HEK293 (cell line): Measurements from ENCODE around the gene GMDS.

Source experiments
- CTCF ChIA-PET: fragments of 350-600 bp; formaldehyde crosslinking; extraction: SDS; loops from one replicate; lab custom pipeline; 2021; ENCODE audit warnings: antibody characterized with exemption; lab: Yijun Ruan, JAX
- POLR2A ChIA-PET: fragments of 300-600 bp; formaldehyde crosslinking; extraction: SDS; loops from one replicate; lab custom pipeline; 2020; ENCODE audit warnings: antibody characterized with exemption, inconsistent platforms; lab: Yijun Ruan, JAX
- H3K27ac ChIP-seq: fragments of 200-500 bp; sonication (Bioruptor generic); 2 replicates; pipeline ENCODE4 v1.5.1; 2014; ENCODE audit warnings: low read depth, low read length, control low read depth, inconsistent platforms; ENCODE audit errors: extremely low read depth
- H3K36me3 ChIP-seq, 2 experiments: fragments of 200-500 bp in 1 of 2; sonication (Bioruptor generic) in 1 of 2; 1 replicate in 1 of 2; 2 replicates in 1 of 2; pipeline ENCODE4 v1.5.1; 2014 to 2017; ENCODE audit warnings: inconsistent platforms in 2 of 2, low read length in 2 of 2; ENCODE audit not compliant: control insufficient read depth in 2 of 2, insufficient read depth in 1 of 2
- H3K4me1 ChIP-seq: fragments of 200-500 bp; sonication (Bioruptor generic); 2 replicates; pipeline ENCODE4 v1.5.1; 2014; ENCODE audit warnings: mild to moderate bottlenecking, low read length, inconsistent platforms; ENCODE audit not compliant: control insufficient read depth, insufficient read depth
- H3K4me3 ChIP-seq: 2 replicates; pipeline ENCODE4 v1.5.1; 2011; ENCODE audit warnings: low read depth, mild to moderate bottlenecking, control low read depth, low read length, moderate library complexity
- H3K9me3 ChIP-seq: fragments of 200-500 bp; sonication (Bioruptor generic); 2 replicates; pipeline ENCODE4 v1.5.1; 2014; ENCODE audit warnings: low read depth, low read length, inconsistent platforms; ENCODE audit not compliant: control insufficient read depth, insufficient read depth
- GLI2 ChIP-seq: fragments of 450-650 bp; formaldehyde crosslinking; IDR thresholded peaks from 2 replicates; pipeline ENCODE4; 2017; ENCODE audit warnings: missing biosample characterization, missing genetic modification characterization, low read depth, borderline replicate concordance
- GLI4 ChIP-seq: fragments of 450-650 bp; formaldehyde crosslinking; IDR thresholded peaks from 2 replicates; pipeline ENCODE4 v1.5.1; 2016; ENCODE audit warnings: missing biosample characterization, missing genetic modification characterization
- GLIS2 ChIP-seq: fragments of 450-650 bp; formaldehyde crosslinking; IDR thresholded peaks from 2 replicates; pipeline ENCODE4 v1.5.1; 2016; ENCODE audit warnings: missing biosample characterization, missing genetic modification characterization
- KLF1 ChIP-seq: fragments of 450-650 bp; formaldehyde crosslinking; IDR thresholded peaks from 2 replicates; pipeline ENCODE4 v1.5.1; 2016; ENCODE audit warnings: missing biosample characterization, missing genetic modification characterization
- KLF8 ChIP-seq: fragments of 450-650 bp; formaldehyde crosslinking; IDR thresholded peaks from 2 replicates; pipeline ENCODE4 v1.5.1; 2016; ENCODE audit warnings: missing biosample characterization, missing genetic modification characterization
- OSR2 ChIP-seq: fragments of 450-650 bp; formaldehyde crosslinking; IDR thresholded peaks from 2 replicates; pipeline ENCODE4 v1.5.1; 2016; ENCODE audit warnings: missing biosample characterization, missing genetic modification characterization
- ZBTB10 ChIP-seq: fragments of 450-650 bp; formaldehyde crosslinking; IDR thresholded peaks from 2 replicates; pipeline ENCODE4 v1.5.1; 2016; ENCODE audit warnings: missing biosample characterization, missing genetic modification characterization
- ZBTB17 ChIP-seq: fragments of 450-650 bp; formaldehyde crosslinking; IDR thresholded peaks from 2 replicates; pipeline ENCODE4 v1.5.1; 2016; ENCODE audit warnings: missing biosample characterization, missing genetic modification characterization
- ZNF114 ChIP-seq: fragments of 450-650 bp; formaldehyde crosslinking; IDR thresholded peaks from 2 replicates; pipeline ENCODE4 v1.5.0; 2017; ENCODE audit warnings: missing biosample characterization, missing genetic modification characterization
- ZNF132 ChIP-seq: fragments of 450-650 bp; formaldehyde crosslinking; IDR thresholded peaks from 2 replicates; pipeline ENCODE4 v1.5.1; 2017; ENCODE audit warnings: missing biosample characterization, missing genetic modification characterization, borderline replicate concordance
- ZNF133 ChIP-seq: fragments of 450-650 bp; formaldehyde crosslinking; IDR thresholded peaks from 2 replicates; pipeline ENCODE4 v1.5.1; 2016; ENCODE audit warnings: missing biosample characterization, missing genetic modification characterization
- ZNF138 ChIP-seq: fragments of 450-650 bp; formaldehyde crosslinking; IDR thresholded peaks from 2 replicates; pipeline ENCODE4 v1.5.1; 2016; ENCODE audit warnings: missing biosample characterization, missing genetic modification characterization, borderline replicate concordance
- ZNF214 ChIP-seq: fragments of 450-650 bp; formaldehyde crosslinking; IDR thresholded peaks from 2 replicates; pipeline ENCODE4 v1.5.1; 2017; ENCODE audit warnings: missing biosample characterization, mild to moderate bottlenecking, missing genetic modification characterization, borderline replicate concordance
- ZNF248 ChIP-seq: fragments of 450-650 bp; formaldehyde crosslinking; IDR thresholded peaks from 2 replicates; pipeline ENCODE4 v1.5.1; 2017; ENCODE audit warnings: missing biosample characterization, missing genetic modification characterization
- ZNF354C ChIP-seq: fragments of 450-650 bp; formaldehyde crosslinking; IDR thresholded peaks from 2 replicates; pipeline ENCODE4 v1.5.1; 2016; ENCODE audit warnings: missing biosample characterization, missing genetic modification characterization, low read depth, borderline replicate concordance
- ZNF518A ChIP-seq: fragments of 450-650 bp; formaldehyde crosslinking; conservative IDR thresholded peaks from 2 replicates; pipeline ENCODE4 v1.5.1; 2016; ENCODE audit warnings: low read depth, missing biosample characterization, missing genetic modification characterization
- ZNF521 ChIP-seq: fragments of 450-650 bp; formaldehyde crosslinking; IDR thresholded peaks from 2 replicates; pipeline ENCODE4 v1.5.1; 2017; ENCODE audit warnings: missing biosample characterization, mild to moderate bottlenecking, missing genetic modification characterization
- ZNF530 ChIP-seq: fragments of 450-650 bp; formaldehyde crosslinking; IDR thresholded peaks from 2 replicates; pipeline ENCODE4 v1.5.1; 2016; ENCODE audit warnings: low read depth, missing biosample characterization, missing genetic modification characterization
- ZNF548 ChIP-seq: fragments of 450-650 bp; formaldehyde crosslinking; IDR thresholded peaks from 2 replicates; pipeline ENCODE4 v1.5.1; 2016; ENCODE audit warnings: missing biosample characterization, missing genetic modification characterization
- ZNF555 ChIP-seq: fragments of 450-650 bp; formaldehyde crosslinking; conservative IDR thresholded peaks from 2 replicates; pipeline ENCODE4 v1.5.1; 2017; ENCODE audit warnings: missing biosample characterization, mild to moderate bottlenecking, missing genetic modification characterization, inconsistent platforms
- ZNF600 ChIP-seq: fragments of 450-650 bp; formaldehyde crosslinking; IDR thresholded peaks from 2 replicates; pipeline ENCODE4 v1.5.1; 2016; ENCODE audit warnings: missing biosample characterization, missing genetic modification characterization
- ZNF660 ChIP-seq: fragments of 450-650 bp; IDR thresholded peaks from 2 replicates; pipeline ENCODE4 v1.5.1; 2018; ENCODE audit warnings: missing biosample characterization, mild to moderate bottlenecking, missing genetic modification characterization
- ZNF664 ChIP-seq: fragments of 450-650 bp; formaldehyde crosslinking; IDR thresholded peaks from 2 replicates; pipeline ENCODE4 v1.5.1; 2016; ENCODE audit warnings: missing biosample characterization, missing genetic modification characterization
- ZNF677 ChIP-seq: fragments of 450-650 bp; IDR thresholded peaks from 2 replicates; pipeline ENCODE4 v1.5.0; 2018; ENCODE audit warnings: missing biosample characterization, mild to moderate bottlenecking, missing genetic modification characterization, moderate library complexity
- ZNF707 ChIP-seq: fragments of 450-650 bp; formaldehyde crosslinking; IDR thresholded peaks from 2 replicates; pipeline ENCODE4 v1.5.1; 2016; ENCODE audit warnings: missing biosample characterization, missing genetic modification characterization
- ZNF747 ChIP-seq: fragments of 450-650 bp; formaldehyde crosslinking; IDR thresholded peaks from 2 replicates; pipeline ENCODE4 v1.5.1; 2016; ENCODE audit warnings: missing biosample characterization, missing genetic modification characterization
- ZNF776 ChIP-seq: fragments of 450-650 bp; formaldehyde crosslinking; IDR thresholded peaks from 2 replicates; pipeline ENCODE4 v1.5.0; 2017; ENCODE audit warnings: missing biosample characterization, missing genetic modification characterization, borderline replicate concordance
- ZNF792 ChIP-seq: fragments of 450-650 bp; formaldehyde crosslinking; IDR thresholded peaks from 2 replicates; pipeline ENCODE4 v1.5.1; 2016; ENCODE audit warnings: missing biosample characterization, missing genetic modification characterization
- ZSCAN23 ChIP-seq: fragments of 450-650 bp; formaldehyde crosslinking; IDR thresholded peaks from 2 replicates; pipeline ENCODE4 v1.5.1; 2016; ENCODE audit warnings: missing biosample characterization, missing genetic modification characterization
- ZXDB ChIP-seq: fragments of 450-650 bp; formaldehyde crosslinking; IDR thresholded peaks from 2 replicates; pipeline ENCODE4 v1.5.1; 2016; ENCODE audit warnings: missing biosample characterization, missing genetic modification characterization

GMDS gene

GRCh38 chr6:2117447-2117846 is 128.0 kb downstream of the GMDS start (continued):
- TF ChIP-seq ZNF555 (tag by site-specific recombination) (no peak), ZNF707 (tag by site-specific recombination) (no peak), ZNF747 (tag by site-specific recombination) (no peak), ZBTB10 (tag by site-specific recombination) (no peak), ZBTB17 (tag by site-specific recombination) (no peak)

- CTCF ChIA-PET = no interaction called here
- POLR2A ChIA-PET = no interaction called here
- TF ChIP-seq OSR2 (tag by site-specific recombination) (no peak), ZNF664 (tag by site-specific recombination) (no peak), ZNF521 (tag by site-specific recombination) (no peak), KLF8 (tag by site-specific recombination) (no peak), ZNF792 (tag by site-specific recombination) (no peak), ZNF248 (tag by site-specific recombination) (no peak), ZNF132 (tag by site-specific recombination) (no peak), GLI4 (tag by site-specific recombination) (no peak), ZNF133 (tag by site-specific recombination) (no peak), ZNF548 (no peak), ZSCAN23 (tag by site-specific recombination) (no peak), ZNF677 (tag by site-specific recombination) (no peak), ZNF600 (tag by site-specific recombination) (no peak), ZNF776 (tag by site-specific recombination) (no peak), ZNF138 (tag by site-specific recombination) (no peak), ZBTB17 (tag by site-specific recombination) (no peak), ZNF660 (tag by site-specific recombination) (no peak), GLIS2 (tag by site-specific recombination) (no peak), KLF1 (tag by site-specific recombination) (no peak)
These were observed 128.9 kb downstream of the GMDS start for GRCh38 chr6:2116496-2116895.

DNA sequence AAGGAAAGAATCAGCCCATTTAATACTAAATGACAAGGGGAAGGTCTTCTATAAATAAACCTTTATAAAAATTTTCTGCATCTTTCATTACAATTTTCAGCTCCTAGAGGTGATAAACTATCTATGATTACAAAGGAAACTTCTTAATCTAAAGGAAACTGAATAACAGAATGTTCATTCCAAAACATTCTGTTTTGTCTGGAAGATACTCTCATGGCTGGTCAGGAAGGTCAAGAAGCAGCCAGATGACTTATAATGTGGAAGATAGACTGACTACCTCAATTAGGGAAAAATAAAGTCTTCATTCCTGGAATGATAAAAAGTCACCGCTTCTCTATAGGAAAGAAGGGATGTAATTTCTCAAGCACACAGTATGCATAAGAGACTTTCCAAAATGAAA is 131.3 kb downstream of the GMDS start:
- CTCF ChIA-PET = interaction anchor here (0.6 to 3.8 kb wide), 5 partner anchors 10 to 522 kb away, joined by 3 to 17 read pairs (median 3); no protein-coding TSS in a partner anchor
- no peak overlapping the region for H3K27ac ChIP-seq
- no peak overlapping the region for H3K4me3 ChIP-seq
- H3K36me3 ChIP-seq = no peaks in the 10 kb centered on the region
- H3K4me1 ChIP-seq = peaks cover 15% of the 10 kb centered on the region
- POLR2A ChIA-PET = no interaction called here
- no peaks in the 10 kb centered on the region for H3K9me3 ChIP-seq
- TF ChIP-seq ZNF354C (tag by site-specific recombination) = no peak
- TF ChIP-seq ZNF133 (tag by site-specific recombination) = no peak
- TF ChIP-seq ZNF518A = no peak
- no peak for TF ChIP-seq GLI2 (tag by site-specific recombination)
- TF ChIP-seq ZXDB (tag by site-specific recombination) = no peak
- no peak for TF ChIP-seq ZNF530
- TF ChIP-seq ZNF114 (tag by site-specific recombination) = no peak
- no peak for TF ChIP-seq ZNF214 (tag by site-specific recombination)

More at GRCh38 chr6:2116496-2116895, 128.9 kb downstream of the GMDS start:
- no peak overlapping the region for H3K4me3 ChIP-seq
- no peak overlapping the region for H3K27ac ChIP-seq
- H3K4me1 ChIP-seq = no peaks in the 10 kb centered on the region
- H3K9me3 ChIP-seq = no peaks in the 10 kb centered on the region
- no peaks in the 10 kb centered on the region for H3K36me3 ChIP-seq
